Central memory CD4-positive, alpha-beta T cell (primary cell): ENCODE measurements around the gene RBM19.

Experiments
- DNase-seq: peaks from one replicate; pipeline ENCODE4 v3.0.0; 2022

Gene RBM19

DNA sequence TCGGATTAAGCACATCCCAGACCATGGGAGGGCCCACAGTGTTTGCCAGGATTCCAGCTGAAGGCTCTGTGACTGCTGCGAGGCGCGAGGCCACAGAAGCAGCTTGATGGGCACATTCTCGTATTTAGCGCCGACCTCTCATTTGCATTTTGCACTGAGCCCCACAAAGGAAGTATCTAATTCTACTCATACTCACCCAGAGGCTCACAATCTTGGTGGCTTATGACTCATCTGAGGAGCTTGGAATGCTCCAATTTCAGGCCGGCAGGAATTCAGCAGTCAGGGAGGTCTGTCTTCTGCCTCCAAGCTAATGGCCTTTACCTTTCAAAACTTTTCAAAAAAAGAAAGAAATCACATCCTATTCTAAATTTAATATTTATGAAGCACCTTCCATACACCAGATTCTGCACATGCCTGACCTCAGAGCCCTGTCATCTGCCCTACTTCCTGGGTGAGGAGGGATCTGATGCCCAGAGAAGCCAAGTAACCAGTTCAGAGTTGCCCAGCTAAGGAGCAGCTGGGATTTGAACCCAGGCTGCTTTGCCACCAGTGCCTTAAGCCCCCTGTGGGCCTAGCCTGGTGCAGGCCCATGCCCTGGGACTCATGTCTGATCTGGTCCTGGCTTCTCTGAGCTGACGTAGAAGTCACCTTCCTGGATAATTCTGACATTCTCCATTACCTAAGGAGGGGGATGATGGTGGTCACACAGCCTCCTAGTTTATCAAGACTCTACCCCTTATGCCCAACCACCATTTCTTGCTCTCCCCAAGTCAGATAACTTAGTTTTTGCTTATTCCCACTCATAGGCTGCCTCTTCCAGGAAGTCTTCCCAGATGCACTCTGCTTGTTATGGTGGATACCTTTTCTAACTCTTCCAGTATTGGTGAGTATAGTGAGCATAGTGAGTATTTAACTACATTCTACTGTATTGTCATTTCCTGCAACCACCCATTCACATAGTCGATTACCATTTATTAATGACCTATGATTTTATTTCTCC, 198.9 kb downstream of the RBM19 start:
- DNase-seq: no peak
